Ishikawa (cell line): ENCODE measurements around the gene SCRT2.

ENCODE experiments used
- CREB1 ChIP-seq: IDR thresholded peaks from 2 replicates; pipeline ENCODE4 v1.6.1; 2012; ENCODE audit warnings: low read depth
- MAX ChIP-seq: IDR thresholded peaks from 2 replicates; pipeline ENCODE4 v1.6.1; 2012
- YY1 ChIP-seq: IDR thresholded peaks from 2 replicates; pipeline ENCODE4 v1.6.1; 2012; ENCODE audit warnings: low read depth

GRCh38 chr20:699342-699741, 23.7 kb upstream of the SCRT2 start:
- TF ChIP-seq YY1 (no peak), MAX (no peak), CREB1 (no peak)
